ENCODE data around the gene WHRN.

Gene WHRN

DNA sequence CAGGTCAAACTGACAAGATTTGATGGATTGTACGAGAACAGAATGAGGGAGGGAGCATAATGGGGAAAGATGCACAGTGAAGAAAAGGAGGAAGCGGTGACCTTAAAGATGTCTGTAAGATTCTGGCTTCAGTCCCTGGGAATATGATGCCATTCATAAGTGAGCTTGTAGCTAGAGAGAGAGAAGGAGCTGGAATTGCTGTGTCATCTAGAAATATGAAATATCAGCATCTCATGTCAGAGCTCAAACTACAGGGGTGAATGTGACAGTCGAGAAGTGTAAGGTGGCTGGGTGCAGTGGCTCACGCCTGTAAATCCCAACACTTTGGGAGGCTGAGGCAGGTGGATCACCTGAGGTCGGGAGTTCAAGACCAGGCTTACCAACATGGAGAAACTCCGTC is 24.0 kb upstream of the WHRN start:
- Histone ChIP-seq H3K27ac (replicated peaks) (no peak overlapping the region), H3K4me3 (replicated peaks; ENCODE audit: insufficient read depth, low read length) (no peak overlapping the region), H3K27me3 (ENCODE audit: insufficient read depth, poor library complexity, severe bottlenecking) (peaks cover 2% of the 10 kb centered on the region)
- TF ChIP-seq, protein P1, sequence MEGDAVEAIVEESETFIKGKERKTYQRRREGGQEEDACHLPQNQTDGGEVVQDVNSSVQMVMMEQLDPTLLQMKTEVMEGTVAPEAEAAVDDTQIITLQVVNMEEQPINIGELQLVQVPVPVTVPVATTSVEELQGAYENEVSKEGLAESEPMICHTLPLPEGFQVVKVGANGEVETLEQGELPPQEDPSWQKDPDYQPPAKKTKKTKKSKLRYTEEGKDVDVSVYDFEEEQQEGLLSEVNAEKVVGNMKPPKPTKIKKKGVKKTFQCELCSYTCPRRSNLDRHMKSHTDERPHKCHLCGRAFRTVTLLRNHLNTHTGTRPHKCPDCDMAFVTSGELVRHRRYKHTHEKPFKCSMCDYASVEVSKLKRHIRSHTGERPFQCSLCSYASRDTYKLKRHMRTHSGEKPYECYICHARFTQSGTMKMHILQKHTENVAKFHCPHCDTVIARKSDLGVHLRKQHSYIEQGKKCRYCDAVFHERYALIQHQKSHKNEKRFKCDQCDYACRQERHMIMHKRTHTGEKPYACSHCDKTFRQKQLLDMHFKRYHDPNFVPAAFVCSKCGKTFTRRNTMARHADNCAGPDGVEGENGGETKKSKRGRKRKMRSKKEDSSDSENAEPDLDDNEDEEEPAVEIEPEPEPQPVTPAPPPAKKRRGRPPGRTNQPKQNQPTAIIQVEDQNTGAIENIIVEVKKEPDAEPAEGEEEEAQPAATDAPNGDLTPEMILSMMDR (IDR thresholded peaks at IDR 0.05; ENCODE audit: insufficient read depth, low read length): no peak
- TF ChIP-seq GABPA (IDR thresholded peaks at IDR 0.05; ENCODE audit: low read depth) (no peak), SPI1 (IDR thresholded peaks at IDR 0.05; ENCODE audit: borderline replicate concordance, low read depth) (no peak), POLR2AphosphoS5 (IDR thresholded peaks at IDR 0.05; ENCODE audit: low read depth) (no peak)
- TF ChIP-seq, protein P2, sequence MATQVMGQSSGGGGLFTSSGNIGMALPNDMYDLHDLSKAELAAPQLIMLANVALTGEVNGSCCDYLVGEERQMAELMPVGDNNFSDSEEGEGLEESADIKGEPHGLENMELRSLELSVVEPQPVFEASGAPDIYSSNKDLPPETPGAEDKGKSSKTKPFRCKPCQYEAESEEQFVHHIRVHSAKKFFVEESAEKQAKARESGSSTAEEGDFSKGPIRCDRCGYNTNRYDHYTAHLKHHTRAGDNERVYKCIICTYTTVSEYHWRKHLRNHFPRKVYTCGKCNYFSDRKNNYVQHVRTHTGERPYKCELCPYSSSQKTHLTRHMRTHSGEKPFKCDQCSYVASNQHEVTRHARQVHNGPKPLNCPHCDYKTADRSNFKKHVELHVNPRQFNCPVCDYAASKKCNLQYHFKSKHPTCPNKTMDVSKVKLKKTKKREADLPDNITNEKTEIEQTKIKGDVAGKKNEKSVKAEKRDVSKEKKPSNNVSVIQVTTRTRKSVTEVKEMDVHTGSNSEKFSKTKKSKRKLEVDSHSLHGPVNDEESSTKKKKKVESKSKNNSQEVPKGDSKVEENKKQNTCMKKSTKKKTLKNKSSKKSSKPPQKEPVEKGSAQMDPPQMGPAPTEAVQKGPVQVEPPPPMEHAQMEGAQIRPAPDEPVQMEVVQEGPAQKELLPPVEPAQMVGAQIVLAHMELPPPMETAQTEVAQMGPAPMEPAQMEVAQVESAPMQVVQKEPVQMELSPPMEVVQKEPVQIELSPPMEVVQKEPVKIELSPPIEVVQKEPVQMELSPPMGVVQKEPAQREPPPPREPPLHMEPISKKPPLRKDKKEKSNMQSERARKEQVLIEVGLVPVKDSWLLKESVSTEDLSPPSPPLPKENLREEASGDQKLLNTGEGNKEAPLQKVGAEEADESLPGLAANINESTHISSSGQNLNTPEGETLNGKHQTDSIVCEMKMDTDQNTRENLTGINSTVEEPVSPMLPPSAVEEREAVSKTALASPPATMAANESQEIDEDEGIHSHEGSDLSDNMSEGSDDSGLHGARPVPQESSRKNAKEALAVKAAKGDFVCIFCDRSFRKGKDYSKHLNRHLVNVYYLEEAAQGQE (IDR thresholded peaks at IDR 0.05; ENCODE audit: insufficient replicate concordance, low read depth): no peak
- DNase-seq (ENCODE audit: low read depth in 1 of 2, low spot score in 1 of 2): no peak

GRCh38 chr9:114526807-114527206 is 21.5 kb upstream of the WHRN start:
- H3K27me3 ChIP-seq (ENCODE audit: insufficient read depth, poor library complexity, severe bottlenecking): peaks cover 13% of the 10 kb centered on the region
- TF ChIP-seq, protein P2 (IDR thresholded peaks at IDR 0.05; ENCODE audit: insufficient replicate concordance, low read depth): no peak
- TF ChIP-seq, protein P1 (IDR thresholded peaks at IDR 0.05; ENCODE audit: insufficient read depth, low read length): no peak
- TF ChIP-seq SPI1 (IDR thresholded peaks at IDR 0.05; ENCODE audit: borderline replicate concordance, low read depth) (no peak), POLR2AphosphoS5 (IDR thresholded peaks at IDR 0.05; ENCODE audit: low read depth) (no peak), GABPA (IDR thresholded peaks at IDR 0.05; ENCODE audit: low read depth) (no peak)
- DNase-seq (ENCODE audit: low read depth in 1 of 2, low spot score in 1 of 2): no peak
- no peak overlapping the region for H3K4me3 ChIP-seq (replicated peaks; ENCODE audit: insufficient read depth, low read length)
- H3K27ac ChIP-seq (replicated peaks): no peak overlapping the region

DNA sequence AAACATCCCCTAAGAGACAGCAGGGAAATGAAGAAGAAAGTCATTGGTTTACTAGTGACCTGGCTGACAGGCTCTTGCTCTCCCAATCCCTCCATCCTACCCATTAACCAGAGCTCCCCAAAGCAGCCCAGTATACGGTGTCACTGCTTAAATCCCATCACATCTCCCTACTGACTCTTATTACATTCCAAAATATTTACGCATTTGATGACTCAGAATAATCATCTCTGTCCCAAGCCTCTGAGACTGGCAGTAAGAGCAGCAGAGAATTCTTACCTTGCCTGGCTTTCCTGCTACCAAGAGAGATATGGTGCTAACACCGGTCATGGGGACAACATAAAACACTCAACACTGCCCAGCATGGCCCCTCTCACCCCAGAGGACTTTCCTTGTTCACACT is 20.2 kb upstream of the WHRN start:
- no peak for TF ChIP-seq SPI1 (IDR thresholded peaks at IDR 0.05; ENCODE audit: borderline replicate concordance, low read depth)
- no peak overlapping the region for H3K4me3 ChIP-seq (replicated peaks; ENCODE audit: insufficient read depth, low read length)
- no peak for DNase-seq (ENCODE audit: low read depth in 1 of 2, low spot score in 1 of 2)
- H3K27ac ChIP-seq (replicated peaks): no peak overlapping the region
- H3K27me3 ChIP-seq (ENCODE audit: insufficient read depth, poor library complexity, severe bottlenecking): peaks cover 13% of the 10 kb centered on the region

DNA sequence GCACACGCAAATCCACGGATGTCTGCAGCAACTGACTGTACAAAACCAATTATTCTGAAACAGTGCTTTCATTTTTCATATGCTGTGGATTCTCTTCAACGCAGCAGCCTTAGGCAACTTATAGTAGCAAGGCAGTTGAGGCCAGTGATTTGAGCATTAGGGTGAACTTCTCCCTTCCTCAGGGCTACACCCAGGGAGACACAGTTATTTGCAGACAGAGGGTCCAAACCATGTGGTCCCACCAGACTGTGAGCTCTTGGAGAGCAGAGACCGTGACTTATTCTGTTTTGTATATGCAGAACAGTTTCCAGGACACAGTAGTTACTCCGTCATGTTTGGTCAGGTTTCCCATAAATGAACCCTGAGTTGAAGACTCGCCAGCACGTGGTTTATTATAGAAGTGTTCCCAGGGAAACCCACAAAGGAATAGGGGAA is 19.0 kb upstream of the WHRN start:
- H3K27ac ChIP-seq (replicated peaks): no peak overlapping the region
- H3K27me3 ChIP-seq (ENCODE audit: insufficient read depth, poor library complexity, severe bottlenecking): peaks cover 13% of the 10 kb centered on the region
- DNase-seq (ENCODE audit: low read depth in 1 of 2, low spot score in 1 of 2): no peak
- TF ChIP-seq GABPA (IDR thresholded peaks at IDR 0.05; ENCODE audit: low read depth) (no peak), SPI1 (IDR thresholded peaks at IDR 0.05; ENCODE audit: borderline replicate concordance, low read depth) (no peak), POLR2AphosphoS5 (IDR thresholded peaks at IDR 0.05; ENCODE audit: low read depth) (no peak)
- TF ChIP-seq, protein P2 (IDR thresholded peaks at IDR 0.05; ENCODE audit: insufficient replicate concordance, low read depth): no peak
- TF ChIP-seq, protein P1 (IDR thresholded peaks at IDR 0.05; ENCODE audit: insufficient read depth, low read length): no peak
- no peak overlapping the region for H3K4me3 ChIP-seq (replicated peaks; ENCODE audit: insufficient read depth, low read length)
